HG03558 (cell line): ENCODE data around the gene CYB5D1.
"Not testable (repeated sequence)": the region's sequence is repeated elsewhere in the genome, so short reads cannot be mapped to it uniquely, and the experiment has no call there.

Experiments
- ATAC-seq: cut with Tn5 transposase; IDR thresholded peaks from one replicate; pipeline ENCODE4 v1.9.1; 2021; ENCODE audit warnings: moderate number of reproducible peaks; ENCODE audit not compliant: unreplicated experiment; ENCODE audit errors: extremely low read depth

CYB5D1 gene

DNA sequence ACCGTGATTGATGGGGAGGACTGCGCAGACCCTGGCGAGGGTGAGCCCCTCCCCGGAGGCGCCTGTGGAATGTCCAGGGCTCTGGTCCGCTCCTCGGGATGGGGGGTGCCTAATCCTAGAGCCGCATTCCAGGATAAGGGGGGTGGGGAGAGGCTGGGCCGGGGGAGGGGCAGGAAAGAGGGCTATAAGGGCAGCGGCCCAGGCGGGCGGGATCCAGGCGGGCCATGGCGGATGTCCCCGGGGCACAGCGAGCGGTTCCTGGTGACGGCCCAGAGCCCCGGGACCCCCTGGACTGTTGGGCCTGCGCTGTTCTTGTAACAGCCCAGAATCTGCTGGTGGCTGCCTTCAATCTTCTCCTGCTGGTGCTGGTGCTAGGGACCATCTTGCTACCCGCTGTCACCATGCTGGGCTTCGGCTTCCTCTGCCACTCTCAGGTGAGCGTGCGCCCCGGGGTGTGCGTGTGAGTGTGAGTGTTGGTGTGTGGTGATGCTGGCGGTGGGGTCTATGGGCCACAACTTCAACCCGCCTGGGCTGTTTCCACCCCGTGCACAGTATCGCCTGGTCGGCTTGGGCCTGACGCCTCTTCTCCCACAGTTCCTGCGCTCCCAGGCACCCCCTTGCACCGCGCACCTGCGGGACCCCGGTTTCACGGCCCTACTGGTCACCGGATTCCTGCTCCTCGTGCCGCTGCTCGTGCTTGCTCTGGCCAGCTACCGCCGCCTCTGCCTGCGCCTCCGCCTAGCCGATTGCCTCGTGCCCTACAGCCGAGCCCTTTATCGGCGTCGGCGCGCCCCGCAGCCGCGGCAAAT lies 2.7 kb upstream of the CYB5D1 start, which contains the start of gene TMEM88:
Gene TMEM88 (plus strand): TSS at position 216 of the 809 bp plus-strand sequence. CDS start 9 bp downstream, at position 225.
- ATAC-seq: no peak

DNA sequence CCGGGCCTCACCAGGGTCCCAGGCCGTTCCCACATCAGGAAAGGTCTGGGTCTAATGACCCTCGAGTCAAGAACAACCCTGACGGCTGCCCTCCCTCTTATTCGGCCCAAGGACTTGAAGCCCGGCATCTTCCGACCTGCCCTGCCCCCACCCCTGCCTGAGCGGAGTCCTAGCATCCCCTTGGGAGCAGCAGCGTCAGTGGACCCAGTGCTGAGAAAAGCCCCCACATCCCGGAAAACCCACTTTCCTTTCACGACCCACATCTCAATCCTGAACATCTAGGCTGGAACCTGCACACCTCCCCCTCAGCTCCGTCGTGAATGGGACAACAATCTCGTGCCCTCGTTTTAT lies 2.2 kb upstream of the CYB5D1 start:
- no peak for ATAC-seq

DNA sequence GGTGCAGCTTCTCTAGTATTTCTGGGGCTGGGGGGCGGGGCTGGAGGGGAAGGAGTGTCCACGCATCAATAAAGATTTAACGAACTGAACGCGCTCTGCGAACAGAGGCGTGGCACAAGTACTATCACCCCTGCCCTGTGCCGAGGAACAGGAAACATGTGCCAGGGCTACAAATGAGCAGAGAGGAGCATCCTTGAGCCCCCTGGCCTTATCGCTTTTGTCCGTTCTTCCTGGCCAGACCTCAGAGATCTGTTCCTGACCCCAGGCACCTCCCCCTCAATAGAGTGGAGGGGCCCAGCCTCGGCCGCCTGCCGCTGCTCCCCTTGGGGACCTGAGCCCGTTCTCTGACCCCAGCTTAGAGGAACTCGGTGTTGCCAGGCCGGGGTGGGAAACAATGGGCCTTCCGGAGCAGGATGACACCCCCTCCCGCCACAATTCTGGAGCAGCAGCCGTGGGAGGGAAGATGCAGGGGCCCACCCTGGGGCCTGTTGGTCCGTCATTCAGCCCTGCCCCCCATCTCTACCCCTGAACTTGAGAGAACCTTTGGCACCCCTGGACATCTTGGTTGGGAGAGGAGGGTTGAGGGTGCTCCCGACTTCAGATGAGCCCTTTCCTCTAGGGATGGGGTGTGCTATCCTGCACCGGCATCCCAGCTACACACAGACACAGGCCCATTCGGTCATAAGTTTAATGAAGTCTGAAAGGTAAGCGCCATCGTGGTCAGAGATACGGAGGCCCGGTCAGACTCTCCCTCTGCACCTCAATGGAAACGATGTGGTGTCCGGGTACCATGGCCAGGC lies 1.6 kb upstream of the CYB5D1 start:
- no peak for ATAC-seq

DNA sequence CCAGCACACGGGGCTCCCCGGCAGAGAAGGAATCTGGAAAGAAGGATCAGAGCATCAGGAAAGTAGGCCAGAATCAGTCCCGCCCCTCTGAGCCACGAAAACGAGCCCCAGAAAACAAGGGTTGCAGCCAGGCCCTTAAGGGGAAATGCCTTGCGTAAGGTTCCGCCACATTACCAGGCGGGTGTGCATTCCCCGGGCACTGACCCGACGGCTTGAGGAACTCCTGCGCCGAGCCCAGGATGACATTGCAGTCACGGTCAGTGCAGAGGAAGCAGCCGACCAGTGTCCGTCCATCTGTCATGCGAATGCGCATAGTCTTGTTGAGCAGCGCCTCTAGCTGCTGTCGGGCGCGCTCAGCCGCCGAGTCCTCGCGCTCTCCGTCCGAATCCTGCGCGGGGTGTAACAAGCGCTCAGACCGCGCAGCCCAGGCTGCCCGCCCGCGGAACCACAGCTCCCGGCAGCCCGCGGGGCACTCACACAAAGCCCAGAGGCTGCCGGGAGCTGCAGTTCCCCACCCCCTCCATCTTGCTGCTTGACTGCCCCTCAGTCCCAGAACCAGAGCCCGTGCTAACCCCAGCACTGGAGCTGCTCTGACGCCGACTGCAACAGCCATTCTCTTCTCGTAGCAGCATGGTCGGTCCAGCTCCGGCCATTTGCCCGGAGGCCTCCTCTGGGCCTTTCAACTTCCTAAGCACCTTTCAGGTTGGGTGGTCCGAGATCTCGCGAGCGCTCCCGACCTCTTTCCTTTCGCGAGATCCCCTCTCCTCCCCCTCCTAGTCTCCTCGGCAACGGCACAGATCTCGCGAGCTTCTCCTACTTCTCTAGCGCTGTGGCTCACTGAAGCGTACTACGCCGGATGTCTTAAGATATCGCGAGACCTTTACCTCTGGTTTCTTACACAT lies 741 bp upstream of the CYB5D1 start, which contains the start of gene NAA38:
Gene NAA38 (minus strand): TSS at position 749 of the 902 bp plus-strand sequence. CDS start 96 bp downstream, at position 653.
- peak; percentile 42 for ATAC-seq

DNA sequence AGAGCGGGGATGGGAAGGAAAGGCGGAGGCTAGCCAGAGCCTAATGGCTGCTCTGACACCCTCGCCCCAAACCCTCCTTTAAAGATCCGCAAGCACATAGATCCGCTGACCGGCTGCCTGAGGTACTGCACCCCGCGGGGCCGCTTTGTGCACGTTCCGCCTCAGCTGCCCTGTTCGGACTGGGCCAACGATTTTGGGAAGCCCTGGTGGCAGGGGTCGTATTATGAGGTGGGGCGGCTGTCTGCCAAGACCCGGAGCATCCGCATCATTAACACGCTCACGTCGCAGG lies 663 bp downstream of the CYB5D1 start:
- ATAC-seq: no peak

GRCh38 chr17:7859028-7859427 lies 1.2 kb downstream of the CYB5D1 start:
- no peak for ATAC-seq

DNA sequence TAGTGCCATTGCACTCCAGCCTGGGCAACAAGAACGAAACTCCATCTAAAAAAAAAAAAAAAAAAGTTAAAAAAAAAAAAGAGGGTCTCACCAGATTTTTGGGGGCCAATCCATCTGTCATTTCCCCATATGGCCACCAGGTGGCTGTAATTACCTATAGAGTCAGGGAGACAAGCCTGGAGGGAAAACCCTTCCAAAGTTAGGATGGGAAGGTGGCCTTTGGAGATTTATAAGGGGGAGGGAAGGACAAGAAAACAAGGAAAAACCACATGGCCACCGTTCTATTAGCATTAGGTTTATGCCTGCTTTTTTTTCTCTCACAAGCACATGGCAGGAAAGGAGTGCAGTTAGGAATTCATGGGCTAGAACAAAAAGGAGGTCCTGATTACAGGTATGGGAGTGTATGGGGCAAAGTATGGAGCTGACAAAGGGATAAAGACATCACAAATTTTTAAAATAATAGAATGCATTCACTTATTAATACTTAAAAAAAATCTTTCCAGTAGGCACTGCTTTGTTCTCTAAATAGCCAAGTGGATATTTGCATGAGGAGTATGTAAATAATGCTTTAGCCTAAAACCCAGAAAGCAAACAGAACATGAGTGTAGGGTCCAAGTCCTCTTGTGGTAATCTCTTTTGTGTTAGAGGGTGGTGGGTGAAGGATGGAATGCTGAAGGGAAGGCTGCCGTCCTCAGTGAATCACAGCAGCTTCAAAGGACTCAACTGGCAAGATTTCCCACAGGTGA lies 5.1 kb downstream of the CYB5D1 start:
- ATAC-seq: no peak

GRCh38 chr17:7864384-7864783 lies 6.6 kb downstream of the CYB5D1 start:
- not testable (repeated sequence) for ATAC-seq

DNA sequence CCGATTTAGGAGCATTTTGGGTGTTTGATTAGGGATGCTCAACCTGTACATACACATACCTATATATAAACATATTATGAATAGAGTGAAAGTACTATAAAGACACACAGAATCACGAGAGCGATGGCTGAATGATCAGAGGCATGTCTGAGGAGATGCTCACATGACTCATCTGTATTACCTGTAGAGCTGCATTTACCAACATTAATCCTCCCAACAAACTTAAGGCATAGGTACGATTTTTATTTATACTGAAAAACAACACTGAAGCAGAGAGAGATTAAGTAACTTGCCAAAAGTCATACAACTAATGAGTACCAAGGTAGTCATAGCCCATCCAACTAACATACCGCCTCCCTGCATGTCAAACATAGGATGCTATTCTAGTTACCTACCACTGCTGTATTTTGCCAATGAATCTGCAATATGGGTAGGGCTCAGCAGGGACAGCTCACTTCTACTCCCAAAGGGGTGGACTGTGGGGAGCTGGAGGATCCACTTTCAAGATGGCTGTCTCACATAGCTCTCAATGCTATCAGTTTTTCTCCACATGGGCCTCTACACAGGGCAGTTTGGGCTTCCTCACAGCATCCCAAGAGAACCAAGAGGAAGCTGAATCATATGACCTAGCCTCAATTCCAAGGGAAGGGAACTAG lies 7.3 kb downstream of the CYB5D1 start:
- ATAC-seq: no peak

DNA sequence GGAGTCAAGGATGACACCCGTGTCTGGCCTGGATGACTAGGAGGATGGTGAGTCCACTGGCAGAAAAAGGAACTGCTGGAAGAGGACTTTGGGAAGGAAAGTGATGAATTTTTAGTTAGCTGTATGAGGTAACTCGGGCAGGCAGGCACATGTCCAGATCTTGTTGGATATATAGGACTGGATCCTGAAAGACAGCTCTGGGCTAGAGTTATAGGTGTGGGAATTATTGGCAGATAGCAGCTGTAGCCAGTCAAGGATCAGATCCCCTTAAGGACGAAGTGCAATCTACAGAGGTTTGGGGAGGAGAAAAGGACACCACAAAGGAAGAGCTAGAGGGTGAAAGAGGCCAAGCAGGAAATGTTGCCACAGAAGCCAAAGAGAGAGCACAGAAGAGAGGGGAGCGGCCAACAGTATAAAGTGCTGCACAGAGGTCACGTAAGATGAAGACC lies 10.1 kb downstream of the CYB5D1 start:
- no peak for ATAC-seq

DNA sequence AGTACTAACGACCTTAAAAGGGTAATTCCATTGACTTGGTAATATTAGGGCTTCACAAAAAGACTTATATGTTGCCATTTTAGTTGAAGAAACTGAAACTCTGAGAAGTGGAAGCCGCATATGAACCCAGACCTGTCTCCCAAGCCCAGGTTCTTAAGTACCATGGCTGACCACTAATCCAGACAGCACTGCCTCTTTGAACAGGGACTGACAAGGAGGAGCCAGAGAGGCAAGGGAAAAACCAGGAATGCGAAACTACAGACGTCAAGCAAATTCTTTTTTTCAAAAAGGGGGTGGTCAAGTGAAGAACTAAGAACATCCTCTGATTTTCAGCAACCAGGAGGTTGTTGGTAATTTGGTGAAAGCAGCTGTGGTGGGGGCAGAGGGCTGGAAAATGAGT lies 15.2 kb downstream of the CYB5D1 start:
- ATAC-seq: no peak

DNA sequence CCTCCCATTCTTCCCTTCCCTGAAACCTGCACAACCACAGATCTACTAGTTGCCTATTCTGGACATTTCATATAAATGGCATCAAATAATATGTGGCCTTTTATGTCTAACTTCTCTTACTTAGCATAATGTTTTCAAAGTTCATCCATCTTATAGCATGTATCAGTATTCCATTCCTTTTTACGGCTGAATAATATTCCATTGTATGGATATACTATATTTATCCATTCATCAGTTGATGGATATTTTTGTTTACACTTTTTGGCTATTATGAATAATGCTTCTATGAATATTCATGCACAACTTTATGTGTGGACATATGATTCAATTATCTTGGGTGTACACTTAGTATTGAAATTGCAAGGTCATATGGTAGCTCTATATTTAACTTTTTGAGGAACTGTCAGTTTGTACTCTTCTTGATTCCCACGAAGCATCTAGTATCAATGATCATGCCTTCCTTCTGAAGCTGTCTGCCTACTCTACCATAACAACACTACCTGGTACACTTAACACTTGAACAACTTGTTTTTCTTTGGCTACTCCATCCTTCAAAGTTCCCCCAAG lies 18.1 kb downstream of the CYB5D1 start:
- ATAC-seq: no peak

DNA sequence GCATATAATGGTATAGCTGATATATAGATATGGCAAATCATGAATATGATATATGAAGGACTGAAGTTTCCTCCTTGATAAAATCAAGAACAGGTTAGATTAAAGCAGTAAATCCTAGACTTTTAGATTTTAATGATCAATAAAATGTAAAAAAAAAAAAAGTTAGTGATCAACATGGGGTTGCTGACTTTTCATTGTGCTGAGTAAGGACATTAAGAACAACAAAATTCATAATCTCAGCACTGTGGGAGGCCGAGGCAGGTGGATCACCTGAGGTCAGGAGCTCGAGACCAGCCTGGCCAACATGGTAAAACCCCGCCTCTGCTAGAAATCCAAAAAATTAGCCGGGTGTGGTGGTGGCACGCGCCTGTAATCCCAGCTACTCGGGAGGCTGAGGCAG lies 20.4 kb downstream of the CYB5D1 start:
- no peak for ATAC-seq

GRCh38 chr17:7880076-7880868 lies 22.5 kb downstream of the CYB5D1 start:
- ATAC-seq: no peak

DNA sequence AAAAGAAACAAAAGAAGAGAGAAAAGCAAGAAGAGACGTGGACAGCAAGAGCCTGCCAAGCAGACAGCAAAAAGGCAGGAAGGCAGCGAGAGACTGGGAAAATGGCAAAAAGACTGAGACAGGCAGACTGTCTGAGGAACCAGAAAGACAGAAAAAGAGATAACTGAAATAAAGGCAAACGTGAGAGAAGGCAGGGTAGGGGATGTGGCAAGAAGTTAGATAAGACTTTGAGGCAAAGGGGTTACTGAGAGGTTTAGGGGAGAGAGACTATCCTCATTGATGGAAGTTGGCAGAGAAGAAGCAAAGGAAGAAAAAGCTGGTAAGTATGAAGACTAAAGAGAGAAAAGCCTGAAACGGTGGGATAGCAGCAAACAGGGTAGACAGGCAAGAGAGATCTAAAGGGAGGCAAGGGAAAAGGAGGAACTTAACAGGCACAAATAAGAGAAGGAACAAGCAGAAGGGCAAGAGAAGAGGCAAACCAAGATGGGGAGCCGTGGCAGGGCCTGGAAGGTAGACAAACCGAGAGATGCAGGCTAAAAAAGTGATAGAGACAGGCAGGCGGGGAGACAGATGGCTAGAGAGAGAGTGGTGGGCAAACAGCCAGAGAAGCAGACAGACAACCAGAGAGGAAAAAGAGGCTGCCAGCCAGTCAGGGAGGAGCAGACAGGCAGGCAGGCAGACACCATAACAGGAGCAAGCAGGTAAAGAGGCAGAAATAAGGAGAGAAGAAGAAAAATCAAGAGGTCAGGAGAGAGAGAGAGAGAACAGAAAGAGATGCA lies 23.7 kb downstream of the CYB5D1 start:
- no peak for ATAC-seq

DNA sequence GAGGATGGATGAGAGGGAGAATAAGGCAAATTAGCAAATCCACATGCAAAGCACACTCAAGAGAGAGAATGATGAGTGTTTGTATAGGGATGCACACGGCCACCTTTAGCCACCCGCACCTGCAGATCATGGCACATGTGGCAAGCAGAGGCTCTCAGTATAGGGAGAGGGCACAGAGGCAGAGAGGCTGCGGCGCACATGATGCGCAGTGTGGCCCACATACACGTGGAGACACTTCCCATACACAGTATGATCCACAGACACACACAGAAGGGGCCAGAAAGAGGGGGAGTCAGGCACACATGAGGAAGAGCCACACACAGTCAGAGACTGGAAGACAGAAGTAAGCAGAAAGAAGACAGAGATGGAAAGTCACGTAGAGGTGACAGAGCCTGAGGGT lies 24.3 kb downstream of the CYB5D1 start:
- no peak for ATAC-seq

DNA sequence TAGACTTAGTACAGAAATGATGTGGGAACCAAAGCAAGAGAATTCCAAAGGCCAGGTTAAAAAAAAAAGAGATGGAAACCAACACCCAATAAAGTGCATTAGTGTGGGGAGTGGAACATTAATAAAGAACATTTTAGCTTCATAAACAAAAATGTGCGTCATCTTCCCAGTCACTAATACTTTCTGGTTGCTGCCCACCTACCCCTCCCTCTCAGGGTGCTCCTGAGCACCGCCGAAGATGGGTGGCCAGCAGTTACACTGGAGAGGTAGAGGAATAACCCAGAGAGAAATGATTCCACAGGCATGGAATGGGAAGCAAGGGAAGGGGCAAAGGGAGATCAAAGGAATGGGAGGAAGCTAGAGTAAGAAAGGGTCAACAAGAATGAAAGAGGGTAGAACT lies 24.8 kb downstream of the CYB5D1 start:
- ATAC-seq: no peak
